Stimulated activated naive B cell treated with anti-CD40 and anti-IgM and Interleukin-4, amounts not matched to agents 10 μg/mL and 1 μg/mL and 100 μg/mL, for 72 hours (primary cell): Measurements from ENCODE around the gene TENM4.

ENCODE experiments used
- ATAC-seq, 2 donors: fragments of 150-1000 bp; cut with Tn5 transposase; replicated peaks; 2 replicates each; pipeline ENCODE4 v1.10.0; 2021; ENCODE audit warnings: moderate library complexity in 1 of 2
- DNase-seq: peaks from one replicate; pipeline ENCODE4 v3.0.0; 2021
- H3K27ac Mint-ChIP-seq: one replicate; pipeline ENCODE4 v1.8.0; 2022; ENCODE audit warnings: mild to moderate bottlenecking, mixed read lengths
- H3K27me3 Mint-ChIP-seq, 2 donors: one replicate each; pipeline ENCODE4 v1.8.0; 2022; ENCODE audit warnings: mixed read lengths in 2 of 2
- H3K36me3 Mint-ChIP-seq, 2 donors: one replicate each; pipeline ENCODE4 v1.8.0; 2022; ENCODE audit warnings: mixed read lengths in 2 of 2, mild to moderate bottlenecking in 1 of 2
- H3K4me1 Mint-ChIP-seq, 2 donors: one replicate each; pipeline ENCODE4 v1.8.0; 2022; ENCODE audit warnings: mixed read lengths in 2 of 2, mild to moderate bottlenecking in 1 of 2
- H3K4me3 Mint-ChIP-seq, 2 donors: one replicate each; pipeline ENCODE4 v1.8.0; 2022; ENCODE audit warnings: mild to moderate bottlenecking in 2 of 2, mixed read lengths in 2 of 2, moderate library complexity in 1 of 2
- H3K9me3 Mint-ChIP-seq, 2 donors: one replicate each; pipeline ENCODE4 v1.8.0; 2022; ENCODE audit warnings: mixed read lengths in 2 of 2, mild to moderate bottlenecking in 1 of 2

The TENM4 gene

DNA sequence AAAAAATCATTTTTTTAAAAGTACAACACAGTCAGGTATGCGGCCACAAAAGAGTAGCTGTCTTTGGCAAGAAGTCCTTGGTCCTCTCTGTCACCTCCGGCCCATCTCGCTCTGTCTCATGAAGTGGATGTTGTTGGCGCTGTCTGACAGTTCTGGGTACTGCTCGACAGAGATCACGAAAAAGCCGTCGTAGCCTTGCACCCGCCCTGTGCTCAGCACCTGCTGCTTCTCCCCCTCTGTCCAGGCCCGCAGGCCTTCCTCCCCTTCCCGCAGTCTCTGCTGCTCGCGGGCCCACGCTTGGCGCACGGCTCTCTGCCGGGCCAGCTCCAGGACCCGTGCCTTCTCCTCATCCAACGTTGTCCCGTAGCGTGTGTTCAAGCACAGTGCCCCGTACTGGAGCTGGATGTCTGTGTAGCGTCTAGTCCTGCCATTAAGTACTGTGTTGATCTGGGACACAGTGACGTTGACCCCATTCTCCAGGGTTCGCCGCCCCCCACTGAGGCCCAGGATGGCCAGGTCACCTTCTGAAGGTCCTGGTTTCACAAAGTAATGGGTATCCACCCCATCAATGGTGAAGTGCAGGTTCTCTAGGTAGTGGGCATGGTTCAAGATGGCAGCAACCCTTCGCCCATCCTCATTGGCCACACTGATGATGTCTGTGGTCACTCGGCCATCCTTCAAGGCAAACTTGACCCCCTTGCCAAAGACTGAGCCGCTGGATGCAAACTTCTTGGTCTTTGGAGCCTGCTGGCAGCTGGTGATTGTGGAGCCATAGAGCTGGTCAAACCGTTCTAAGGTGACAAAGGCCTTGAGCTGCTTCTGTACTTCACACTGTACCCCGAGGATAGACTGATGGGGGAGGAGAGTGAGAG is 782.6 kb downstream of the TENM4 start:
- Mint-ChIP-seq H3K9me3 (no peaks in the 10 kb centered on the region), H3K27ac (no peak overlapping the region), H3K27me3 (peaks cover 3 to 16% of the 10 kb centered on the region in 2 donors), H3K36me3 (no peaks in the 10 kb centered on the region), H3K4me3 (no peak overlapping the region), H3K4me1 (no peaks in the 10 kb centered on the region)
- DNase-seq (no peak), ATAC-seq (no peak)

DNA sequence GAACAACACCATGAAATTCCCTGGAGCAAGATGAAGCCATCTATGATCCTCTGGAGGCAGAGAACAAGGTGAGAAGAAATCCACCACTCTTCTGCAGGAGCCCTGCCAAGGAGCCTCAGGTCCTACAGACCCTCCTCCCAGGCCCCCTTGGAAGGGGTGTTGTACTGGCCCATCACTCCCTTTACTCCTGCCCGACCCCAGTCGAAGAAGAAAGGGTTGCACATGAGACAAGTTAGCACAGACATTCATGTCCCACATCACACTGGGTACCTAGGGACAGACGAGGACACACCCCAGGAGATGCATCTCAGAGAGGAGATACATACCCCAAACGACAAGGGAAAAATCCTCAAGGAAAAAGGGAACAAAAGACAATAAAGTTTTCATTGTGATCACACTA is 783.4 kb downstream of the TENM4 start:
- no peaks in the 10 kb centered on the region for H3K36me3 Mint-ChIP-seq
- H3K27me3 Mint-ChIP-seq = peaks cover 0 to 16% of the 10 kb centered on the region in 2 donors
- H3K27ac Mint-ChIP-seq = no peak overlapping the region
- H3K4me3 Mint-ChIP-seq = no peak overlapping the region
- no peaks in the 10 kb centered on the region for H3K4me1 Mint-ChIP-seq
- no peaks in the 10 kb centered on the region for H3K9me3 Mint-ChIP-seq
- ATAC-seq = no peak
- DNase-seq = no peak

DNA sequence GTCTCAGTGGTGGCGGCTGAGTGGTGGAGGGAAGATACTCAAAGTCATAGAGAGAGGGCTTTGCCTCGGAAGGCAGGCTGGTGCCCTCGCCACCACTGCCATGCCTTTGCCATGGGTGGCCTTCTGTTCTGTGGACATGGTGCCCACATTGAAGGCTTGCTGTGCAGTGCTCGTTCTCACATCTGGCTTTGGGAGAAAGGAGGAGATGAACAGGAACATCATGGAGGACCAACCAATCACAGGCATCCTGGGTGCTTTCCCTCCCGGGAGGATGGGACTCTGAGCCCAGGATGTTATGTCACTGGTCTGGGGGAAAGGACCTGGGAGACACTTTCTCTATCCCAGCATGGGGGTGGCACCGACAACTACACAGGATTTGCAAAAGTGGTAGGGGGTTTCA is 783.8 kb downstream of the TENM4 start:
- Mint-ChIP-seq H3K36me3 (no peaks in the 10 kb centered on the region), H3K27me3 (peaks cover 0 to 16% of the 10 kb centered on the region in 2 donors), H3K4me3 (no peak overlapping the region), H3K4me1 (no peaks in the 10 kb centered on the region), H3K9me3 (no peaks in the 10 kb centered on the region), H3K27ac (no peak overlapping the region)
- DNase-seq (no peak), ATAC-seq (no peak)

DNA sequence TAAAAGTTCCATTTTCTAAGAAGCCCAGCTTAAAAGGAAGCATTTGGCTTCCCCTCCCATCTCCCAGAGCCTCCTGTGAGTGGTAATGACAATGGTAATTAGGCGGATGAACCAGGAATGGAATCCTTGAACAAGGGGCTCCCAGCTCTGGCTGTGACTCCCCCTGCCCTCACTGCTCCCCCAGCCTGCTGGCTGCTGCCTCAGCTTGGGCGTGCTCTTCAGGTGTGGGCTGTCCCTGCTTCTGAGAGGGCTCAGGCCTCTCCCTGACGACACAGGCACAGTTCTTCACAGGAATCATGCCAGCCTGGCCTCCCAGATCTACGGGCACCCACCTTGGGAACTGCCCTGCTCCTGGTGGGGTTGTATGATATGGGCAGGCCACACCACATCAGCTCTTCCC is 784.5 kb downstream of the TENM4 start:
- Mint-ChIP-seq H3K36me3 (no peaks in the 10 kb centered on the region), H3K4me1 (no peaks in the 10 kb centered on the region), H3K9me3 (no peaks in the 10 kb centered on the region), H3K27ac (no peak overlapping the region), H3K27me3 (peaks cover 3 to 21% of the 10 kb centered on the region in 2 donors), H3K4me3 (no peak overlapping the region)
- DNase-seq = no peak
- ATAC-seq = no peak

DNA sequence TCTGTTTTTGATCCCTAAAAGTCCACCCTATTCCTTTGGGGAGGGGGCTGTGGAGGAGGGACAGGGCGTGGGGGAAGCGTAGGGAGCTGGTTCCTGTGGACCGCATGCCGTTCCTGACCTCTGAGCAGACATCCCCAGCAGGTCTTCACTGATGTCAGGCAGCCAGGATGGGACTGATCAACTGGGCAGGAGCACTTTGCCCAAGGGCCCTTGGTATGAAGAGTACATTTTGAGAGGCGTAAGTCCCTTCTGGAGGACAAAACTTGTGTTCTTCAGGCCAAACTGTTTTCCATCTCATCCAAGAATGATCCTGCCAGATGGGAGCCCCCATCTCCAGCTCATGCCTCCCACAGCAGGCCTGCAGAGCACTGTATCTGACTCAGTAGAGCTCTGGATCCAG is 785.3 kb downstream of the TENM4 start:
- DNase-seq = no peak
- no peaks in the 10 kb centered on the region for H3K9me3 Mint-ChIP-seq
- H3K4me3 Mint-ChIP-seq = no peak overlapping the region
- no peak for ATAC-seq
- no peaks in the 10 kb centered on the region for H3K36me3 Mint-ChIP-seq
- peaks cover 9 to 28% of the 10 kb centered on the region in 2 donors for H3K27me3 Mint-ChIP-seq
- H3K27ac Mint-ChIP-seq = no peak overlapping the region
- no peaks in the 10 kb centered on the region for H3K4me1 Mint-ChIP-seq

DNA sequence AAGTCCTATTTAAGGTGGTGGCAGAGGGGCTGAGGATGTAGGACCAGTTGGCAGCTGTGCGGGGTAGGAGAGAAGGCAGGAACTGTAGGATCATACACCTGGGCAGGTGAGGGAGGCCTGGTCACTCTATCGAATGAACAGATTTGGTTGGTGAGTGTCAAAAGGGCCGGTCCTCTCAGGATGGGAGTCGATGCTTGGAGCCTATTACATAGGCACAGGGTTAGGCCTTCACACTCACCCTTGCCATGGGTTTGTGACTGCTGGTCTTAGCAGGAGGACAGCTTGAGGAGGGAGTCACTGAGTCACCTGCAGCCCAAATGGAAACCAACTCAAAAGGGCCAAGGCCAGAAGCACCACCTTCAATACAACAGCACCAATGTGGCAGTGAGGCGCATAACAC is 786.0 kb downstream of the TENM4 start:
- H3K36me3 Mint-ChIP-seq = no peaks in the 10 kb centered on the region
- no peaks in the 10 kb centered on the region for H3K4me1 Mint-ChIP-seq
- H3K4me3 Mint-ChIP-seq = no peak overlapping the region
- DNase-seq (no peak), ATAC-seq (no peak)
- no peaks in the 10 kb centered on the region for H3K9me3 Mint-ChIP-seq
- peaks cover 11 to 26% of the 10 kb centered on the region in 2 donors for H3K27me3 Mint-ChIP-seq
- no peak overlapping the region for H3K27ac Mint-ChIP-seq

DNA sequence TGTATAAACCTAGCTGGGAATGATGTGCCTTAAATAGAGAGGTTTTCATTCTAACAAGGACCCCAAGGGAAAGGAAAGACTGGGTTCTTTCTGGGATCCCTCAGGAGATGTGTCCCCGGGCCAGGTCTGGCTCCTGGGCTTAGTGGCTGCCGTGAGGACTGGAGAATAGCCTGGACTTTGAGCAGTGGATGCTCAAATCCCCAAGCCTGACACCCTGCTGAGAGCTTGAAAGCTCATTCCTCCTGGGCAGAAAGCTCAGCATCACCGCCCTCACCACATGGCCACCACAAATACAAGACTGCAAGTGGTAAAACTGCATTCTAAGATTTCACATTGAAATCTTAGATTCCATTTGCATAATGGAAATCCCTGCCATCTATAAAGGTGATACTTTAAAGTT is 786.8 kb downstream of the TENM4 start:
- ATAC-seq (no peak), DNase-seq (no peak)
- Mint-ChIP-seq H3K4me3 (no peak overlapping the region), H3K9me3 (no peaks in the 10 kb centered on the region), H3K27me3 (peaks cover 14 to 24% of the 10 kb centered on the region in 2 donors), H3K36me3 (no peaks in the 10 kb centered on the region), H3K27ac (no peak overlapping the region), H3K4me1 (no peaks in the 10 kb centered on the region)

DNA sequence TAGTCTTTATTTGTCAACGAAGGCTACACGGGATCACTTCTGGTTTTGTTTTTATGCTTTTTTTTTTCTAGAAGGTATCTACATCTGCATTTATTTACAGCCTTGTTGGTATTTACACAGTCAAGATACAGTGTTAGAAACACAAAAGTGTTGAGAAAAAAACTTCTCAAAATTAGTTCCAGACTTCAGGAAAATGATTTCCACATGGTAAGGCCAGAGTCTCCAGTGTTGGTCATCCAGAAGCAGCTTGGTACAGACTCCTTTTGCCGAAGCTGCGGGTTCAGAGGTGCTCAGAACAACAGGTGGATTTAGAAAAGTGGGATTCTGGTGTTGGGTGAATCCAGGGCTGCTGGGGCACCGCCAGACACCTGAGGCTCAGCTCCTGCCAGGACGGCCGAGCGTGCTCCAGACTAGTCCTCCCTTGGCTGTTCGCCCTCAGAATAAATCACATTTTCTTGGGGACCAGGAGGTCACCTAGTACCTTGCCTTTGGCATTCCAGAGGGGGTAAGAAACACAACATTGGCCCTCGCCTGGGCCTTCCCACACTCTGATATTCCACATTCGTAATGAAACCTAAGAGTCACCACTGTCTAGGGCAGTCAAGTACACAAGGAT is 787.4 kb downstream of the TENM4 start:
- Mint-ChIP-seq H3K4me1 (no peaks in the 10 kb centered on the region), H3K27me3 (peaks cover 14 to 30% of the 10 kb centered on the region in 2 donors), H3K36me3 (no peaks in the 10 kb centered on the region), H3K4me3 (no peak overlapping the region), H3K27ac (no peak overlapping the region), H3K9me3 (no peaks in the 10 kb centered on the region)
- DNase-seq (no peak), ATAC-seq (no peak)

DNA sequence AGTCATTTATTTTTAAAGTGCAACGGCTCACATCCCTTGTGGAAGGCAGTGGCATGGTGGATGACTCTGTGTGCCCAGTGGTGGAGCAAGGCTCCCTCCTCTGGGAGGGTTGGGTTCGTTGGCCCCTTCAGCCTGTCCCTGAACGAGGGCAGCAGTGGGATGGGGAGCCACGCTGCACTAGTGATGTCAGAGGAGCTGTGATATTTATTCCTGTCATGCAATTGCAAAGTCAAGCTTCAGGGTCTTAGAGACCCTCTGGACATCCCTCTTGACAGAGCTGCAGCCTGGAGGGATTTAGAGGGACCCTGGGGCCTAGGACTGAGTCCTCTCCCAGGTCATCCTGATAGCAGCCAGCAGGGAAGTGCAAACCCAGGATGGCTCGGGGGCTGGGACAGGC is 788.0 kb downstream of the TENM4 start:
- no peaks in the 10 kb centered on the region for H3K36me3 Mint-ChIP-seq
- H3K27me3 Mint-ChIP-seq = peaks cover 14 to 30% of the 10 kb centered on the region in 2 donors
- DNase-seq = no peak
- peak in 1 of 2 donors; percentile 18 for ATAC-seq
- no peak overlapping the region for H3K27ac Mint-ChIP-seq
- no peak overlapping the region for H3K4me3 Mint-ChIP-seq
- no peaks in the 10 kb centered on the region for H3K9me3 Mint-ChIP-seq
- no peaks in the 10 kb centered on the region for H3K4me1 Mint-ChIP-seq

DNA sequence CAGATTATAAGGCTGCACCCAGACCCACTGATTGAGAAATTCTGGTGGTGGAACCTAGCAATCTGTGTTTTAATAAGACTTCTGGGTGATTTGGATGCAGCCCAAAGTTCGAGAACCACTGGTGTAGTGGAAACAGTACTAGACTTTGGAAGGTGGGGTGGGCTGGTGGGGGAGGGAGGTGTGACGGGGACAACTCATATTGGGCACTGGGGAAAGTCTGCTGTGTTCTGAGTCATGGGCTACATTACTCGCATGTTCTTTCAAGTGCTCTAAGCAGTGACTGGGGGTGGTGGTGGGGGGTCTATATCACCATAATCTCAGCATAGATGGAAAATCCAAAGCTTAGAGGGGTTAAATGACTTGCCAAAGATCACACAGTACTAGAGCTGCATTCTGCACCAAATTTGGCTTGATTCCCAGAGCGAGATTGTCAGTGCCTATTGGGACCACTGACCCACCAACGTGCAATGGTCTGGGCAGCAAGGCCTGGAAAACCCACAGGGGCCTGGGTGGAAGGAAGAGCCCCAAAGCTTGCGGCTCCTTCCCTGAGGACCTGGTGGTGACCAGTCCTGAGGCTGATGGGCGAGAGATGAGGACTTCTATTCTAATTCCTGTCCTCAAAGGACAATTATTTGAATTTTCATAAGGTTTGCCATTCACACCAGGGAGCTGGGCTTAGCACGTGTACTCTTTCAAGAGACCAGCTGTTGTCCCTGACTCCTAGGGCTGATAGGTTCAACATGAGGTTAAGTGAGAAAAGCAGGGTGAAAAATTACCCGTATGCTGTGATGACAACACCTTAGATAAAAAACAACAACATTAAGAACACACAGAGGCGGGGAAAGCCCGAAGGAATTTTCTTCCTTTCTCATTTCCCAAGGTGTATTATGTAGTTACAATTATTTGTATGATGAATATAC is 788.6 kb downstream of the TENM4 start:
- Mint-ChIP-seq H3K27ac (no peak overlapping the region), H3K27me3 (peaks cover 14 to 32% of the 10 kb centered on the region in 2 donors), H3K4me3 (no peak overlapping the region), H3K9me3 (no peaks in the 10 kb centered on the region), H3K4me1 (no peaks in the 10 kb centered on the region), H3K36me3 (no peaks in the 10 kb centered on the region)
- DNase-seq (no peak), ATAC-seq (peak in 1 of 2 donors; percentile 42)

DNA sequence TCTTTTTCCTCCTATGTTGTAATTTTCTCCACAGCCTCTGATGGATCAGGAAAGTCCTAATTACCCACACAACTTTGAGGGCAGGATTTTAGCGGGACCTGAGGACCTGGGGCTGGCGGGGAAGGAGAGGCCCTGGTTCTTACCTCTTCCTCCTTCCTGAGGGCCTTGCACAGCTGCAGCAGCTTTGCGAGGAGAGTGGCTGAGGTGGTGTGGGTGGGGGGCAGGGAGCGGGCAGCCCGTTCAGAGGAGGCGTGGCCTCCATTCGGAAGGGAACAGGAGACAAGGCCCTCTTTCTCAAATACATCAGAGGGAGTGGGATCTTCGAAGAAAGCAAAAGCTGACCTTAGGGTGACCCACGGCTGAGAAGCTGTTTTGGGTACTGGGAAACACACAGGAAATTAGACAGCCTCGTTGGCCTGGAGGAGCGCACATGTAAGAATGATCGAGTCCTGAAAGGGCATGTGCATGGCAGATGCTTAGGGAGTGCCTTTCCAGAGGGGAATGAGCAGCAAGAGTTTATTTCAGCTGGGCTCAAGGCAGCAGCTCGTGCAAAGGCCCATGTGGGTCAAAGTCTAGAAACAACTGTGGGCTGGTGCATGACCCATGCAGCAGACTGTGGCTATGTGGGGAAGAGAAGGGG is 789.6 kb downstream of the TENM4 start:
- Mint-ChIP-seq H3K27me3 (peaks cover 14 to 28% of the 10 kb centered on the region in 2 donors), H3K36me3 (no peaks in the 10 kb centered on the region), H3K9me3 (no peaks in the 10 kb centered on the region), H3K4me3 (no peak overlapping the region), H3K4me1 (no peaks in the 10 kb centered on the region), H3K27ac (no peak overlapping the region)
- no peak for DNase-seq
- no peak for ATAC-seq

DNA sequence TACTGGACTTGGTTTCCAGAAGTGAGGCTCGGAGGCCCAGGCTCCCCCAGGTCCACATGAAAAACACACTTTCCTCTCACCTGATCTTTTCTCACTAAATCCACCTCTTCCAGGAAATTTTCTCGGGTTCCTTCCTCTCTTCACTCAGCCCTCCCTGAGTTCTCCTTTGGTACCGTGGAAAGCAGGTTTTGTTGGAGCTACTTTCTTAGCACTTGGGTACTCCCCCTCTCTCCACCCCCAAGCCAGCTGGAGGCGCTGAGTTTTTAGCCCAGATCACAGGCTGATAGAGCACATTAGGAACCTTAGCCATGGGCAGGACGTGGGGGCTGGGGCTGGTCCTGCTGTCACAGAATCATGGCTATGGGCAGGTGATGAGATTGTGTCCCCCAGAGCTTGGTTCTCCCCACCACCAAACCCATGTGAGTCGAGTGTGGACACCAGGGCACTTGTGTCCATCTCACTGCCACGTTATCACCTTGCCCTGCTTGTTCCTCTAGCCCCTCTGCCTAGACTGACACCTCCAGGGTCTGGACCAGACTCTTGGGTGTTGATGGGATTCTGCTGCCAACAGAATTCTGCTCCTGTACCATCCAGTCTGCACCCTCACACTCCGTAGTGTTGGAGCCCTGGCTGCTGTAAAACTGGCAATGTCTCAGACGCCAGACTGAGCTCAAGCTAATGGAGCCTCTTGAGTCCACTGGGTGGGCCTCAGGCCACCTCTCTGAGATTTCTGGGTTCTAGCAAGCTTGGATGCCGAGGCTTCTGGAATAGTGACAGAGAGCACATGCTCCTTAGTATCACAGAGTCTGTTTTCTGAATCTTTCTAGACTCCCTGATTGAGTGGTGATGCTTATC is 791.2 kb downstream of the TENM4 start:
- H3K4me1 Mint-ChIP-seq = peaks cover 0 to 2% of the 10 kb centered on the region in 2 donors

More for the DNA sequence above, 791.2 kb downstream of the TENM4 start:
- H3K4me3 Mint-ChIP-seq = no peak overlapping the region
- H3K9me3 Mint-ChIP-seq = no peaks in the 10 kb centered on the region
- H3K27ac Mint-ChIP-seq = no peak overlapping the region
- ATAC-seq (no peak), DNase-seq (no peak)
- no peaks in the 10 kb centered on the region for H3K36me3 Mint-ChIP-seq
- peaks cover 18 to 32% of the 10 kb centered on the region in 2 donors for H3K27me3 Mint-ChIP-seq
